Stimulated activated CD4-positive, alpha-beta T cell treated with anti-CD3 and anti-CD28 coated beads, TNF-alpha, amount 100 ng/mL, for 24 hours (primary cell): ENCODE measurements around the gene CARS1.

Source experiments
- DNase-seq, 3 experiments: peaks; one replicate each; pipeline ENCODE4 v3.0.0-alpha.2; 2020; ENCODE audit warnings: low read depth in 3 of 3

The CARS1 gene

DNA sequence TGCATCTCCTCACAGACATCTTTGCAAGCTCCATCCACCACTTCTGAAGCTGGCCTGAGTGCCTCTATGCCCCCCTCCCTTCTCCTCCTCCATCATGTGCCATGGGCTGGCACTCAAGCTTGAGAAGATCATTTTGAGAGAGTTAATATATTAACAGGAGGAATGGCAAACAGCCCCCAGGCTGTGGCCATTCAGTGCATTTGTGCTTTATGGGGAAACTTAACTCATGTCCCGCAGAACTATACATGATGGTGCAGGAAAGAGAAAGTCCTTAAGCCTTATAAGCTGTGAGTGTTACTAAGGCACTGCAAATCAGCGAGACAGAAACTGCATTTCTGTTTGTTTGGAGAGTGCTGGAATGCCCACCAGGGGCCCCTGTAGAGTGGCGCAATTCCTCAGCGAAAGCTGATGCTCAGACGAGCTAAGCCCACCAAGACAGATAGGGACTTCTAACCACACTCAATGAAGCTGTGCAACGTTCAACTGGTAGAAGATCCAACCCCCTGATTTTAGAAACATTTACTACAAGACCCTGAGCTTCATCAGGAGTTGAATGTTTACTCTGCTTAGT, 101.2 kb downstream of the CARS1 start:
- DNase-seq: no peak

DNA sequence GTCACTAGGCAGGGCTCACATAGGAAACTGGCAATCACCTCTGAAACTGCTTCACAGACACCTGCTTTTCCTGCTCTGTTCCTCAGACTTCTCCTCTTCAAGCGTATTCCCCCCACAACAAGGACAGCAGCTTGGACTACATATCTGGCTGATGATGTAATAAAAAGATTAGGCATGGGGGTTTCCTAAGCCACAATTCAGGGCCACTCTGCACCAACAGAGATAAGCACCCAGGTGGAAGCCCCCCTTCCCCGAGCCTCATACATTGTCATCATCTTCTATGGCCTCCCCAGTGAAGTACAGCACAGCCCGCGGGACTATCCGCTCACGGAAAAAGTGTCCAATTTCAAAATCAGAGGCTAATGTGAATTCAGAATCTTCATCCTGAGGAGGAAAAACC, 103.0 kb downstream of the CARS1 start:
- DNase-seq: no peak

DNA sequence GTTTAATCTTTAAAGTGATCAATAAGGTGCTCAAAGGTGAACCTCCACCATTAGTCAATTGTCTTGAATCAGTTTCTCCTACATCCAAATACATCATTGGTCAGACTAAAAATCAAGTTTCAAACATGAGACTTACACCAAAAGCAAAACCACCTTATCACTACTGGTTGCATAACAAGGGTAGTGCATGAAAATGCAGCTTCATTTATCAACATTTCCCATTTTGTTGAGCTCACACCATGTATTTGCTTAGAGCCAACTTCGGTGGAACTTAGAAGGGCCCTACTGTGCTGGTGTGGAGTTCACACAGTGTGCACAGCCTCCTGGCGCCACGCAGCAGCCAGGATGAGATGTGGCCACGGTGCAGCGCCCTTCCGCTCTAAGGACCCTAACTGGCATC, 104.9 kb downstream of the CARS1 start:
- no peak for DNase-seq

DNA sequence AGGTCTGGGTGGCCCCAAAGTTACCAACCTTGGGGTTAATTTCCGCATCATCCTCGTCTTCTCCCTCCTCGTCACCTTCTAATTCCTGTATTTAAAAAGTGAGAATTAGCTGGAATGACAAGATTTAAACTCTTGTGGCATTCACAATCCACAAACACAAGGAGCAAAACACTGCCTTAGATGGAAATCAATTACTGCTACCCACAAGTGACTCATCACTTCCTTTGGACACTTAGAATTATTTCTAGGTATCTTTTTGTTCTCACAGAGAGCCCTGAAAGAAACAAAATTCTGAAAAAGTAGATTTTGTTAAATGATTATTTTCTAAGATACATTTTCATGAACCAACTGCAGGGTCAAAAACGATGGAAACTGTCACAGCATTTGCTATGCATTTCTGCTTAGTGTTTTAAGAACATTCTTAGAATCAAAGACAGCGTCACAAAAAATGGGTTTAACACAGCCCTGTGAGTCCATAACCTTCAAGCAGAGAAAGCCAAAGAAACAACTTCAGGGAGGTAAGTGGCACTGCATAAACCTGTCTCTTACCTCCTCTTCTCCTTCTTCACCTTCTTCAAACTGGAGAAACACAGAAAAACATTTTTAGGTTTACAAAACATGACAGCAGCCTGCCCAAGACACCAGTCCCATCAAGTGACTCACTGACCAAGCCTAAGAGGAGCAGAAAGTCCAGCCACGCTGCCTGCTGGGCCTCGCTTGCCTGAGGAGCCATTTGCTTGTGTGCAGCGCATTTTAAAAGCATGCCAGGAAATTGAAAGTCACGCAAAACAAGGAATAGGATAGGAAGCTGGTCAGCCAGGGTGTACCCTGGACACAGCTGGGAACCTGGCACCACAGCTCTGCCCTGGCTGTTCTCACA, 105.8 kb downstream of the CARS1 start:
- no peak for DNase-seq
